ENCODE data around the gene PDXK. TPM values are rescaled to one million over a fixed set of nuclear protein-coding genes. Genes with fewer than 3 reads are reported as not detected.

The PDXK gene
- total and polyA plus RNA-seq, 2 of the 13 experiments (the other 11 are each of a cell fraction or from before 2014, with no cell fraction given) = 114 to 184 TPM

DNA sequence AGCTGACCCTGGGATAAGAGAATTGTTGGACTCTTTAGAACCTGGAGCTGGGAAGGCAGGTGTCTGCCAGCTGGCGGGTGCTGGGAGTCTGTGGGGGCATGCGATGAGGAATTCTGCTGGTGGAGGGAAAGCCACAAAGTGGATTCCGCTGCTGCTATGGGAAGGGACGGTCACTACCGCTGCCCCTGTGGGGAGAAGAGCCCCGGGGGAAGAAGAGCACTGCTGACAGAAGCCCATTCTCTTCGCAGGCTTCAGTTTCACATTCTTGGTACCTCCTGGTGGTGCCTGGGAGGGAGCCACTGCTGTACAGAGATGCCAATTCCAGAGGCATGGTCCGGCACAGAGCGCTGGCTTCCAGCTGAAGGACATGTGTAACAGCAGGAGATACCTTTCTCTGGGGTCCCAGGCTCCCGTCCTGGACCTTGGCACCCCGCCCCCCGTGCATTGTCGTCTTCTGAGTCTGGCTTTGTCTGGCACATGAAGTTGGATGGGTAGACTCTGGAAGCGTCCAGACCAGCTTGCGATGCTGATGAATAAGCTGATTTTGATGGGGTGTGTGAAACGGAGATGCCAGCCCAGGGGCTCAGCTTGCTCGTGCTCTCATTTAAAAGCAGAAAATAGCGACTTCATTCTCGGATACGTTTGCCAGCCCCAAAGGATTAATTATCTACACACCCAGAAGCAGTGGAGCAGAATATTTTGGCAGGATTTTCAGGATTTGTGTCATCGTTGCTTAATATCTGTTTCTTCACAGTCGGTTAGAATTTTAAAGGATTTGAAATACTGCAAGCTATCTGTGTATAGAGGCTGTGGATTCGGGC lies 13.2 kb downstream of the PDXK start (continued):
- TF ChIP-seq SNAPC5 (CRISPR knock-in tag; IDR thresholded peaks at IDR 0.05; ENCODE audit: borderline replicate concordance) = no peak
- TF ChIP-seq FOXJ3 (CRISPR knock-in tag; IDR thresholded peaks at IDR 0.05; ENCODE audit: borderline replicate concordance) = 0 out of 2 replicates have a peak, but pooled peaks have one; percentile 5
- TF ChIP-seq ZNF512B (CRISPR knock-in tag; IDR thresholded peaks at IDR 0.05; ENCODE audit: borderline replicate concordance) = no peak
- peak; percentile 36 for TF ChIP-seq PRPF4 (IDR thresholded peaks at IDR 0.05; ENCODE audit: low read depth, low read length, poor library complexity, severe bottlenecking)
- peak; percentile 6; the same call in 1 of the 2 replicates for TF ChIP-seq ARID4A (CRISPR knock-in tag; IDR thresholded peaks at IDR 0.05; ENCODE audit: borderline replicate concordance)
- TF ChIP-seq XBP1 (CRISPR knock-in tag; IDR thresholded peaks at IDR 0.05) = peak; percentile 26; the same call in 1 of the 2 replicates
- TF ChIP-seq RAD21 (CRISPR knock-in tag; IDR thresholded peaks at IDR 0.05) = no peak
- TF ChIP-seq MBNL3 (CRISPR knock-in tag; conservative IDR thresholded peaks at IDR 0.05) = no peak
- no peak for TF ChIP-seq ZNF775 (CRISPR knock-in tag; IDR thresholded peaks at IDR 0.05; ENCODE audit: borderline replicate concordance)
- no peak for TF ChIP-seq ZNF275 (CRISPR knock-in tag; IDR thresholded peaks at IDR 0.05; ENCODE audit: borderline replicate concordance)
- 0 out of 2 replicates have a peak, but pooled peaks have one; percentile 33 for TF ChIP-seq ZNF414 (CRISPR knock-in tag; IDR thresholded peaks at IDR 0.05)
- TF ChIP-seq FOXO4 (CRISPR knock-in tag; conservative IDR thresholded peaks at IDR 0.05) = no peak
- no peak for TF ChIP-seq ZNF713 (CRISPR knock-in tag; IDR thresholded peaks at IDR 0.05)
- no peak for TF ChIP-seq MEIS2 (CRISPR knock-in tag; IDR thresholded peaks at IDR 0.05)
- TF ChIP-seq NFYC (CRISPR knock-in tag; IDR thresholded peaks at IDR 0.05) = no peak
- TF ChIP-seq ZNF382 (CRISPR knock-in tag; IDR thresholded peaks at IDR 0.05; ENCODE audit: borderline replicate concordance) = no peak
- no peak for TF ChIP-seq ZNF816 (CRISPR knock-in tag; IDR thresholded peaks at IDR 0.05; ENCODE audit: borderline replicate concordance)

Measured in HepG2 (cell line).